HG03432 (cell line): ENCODE measurements around the gene RAD51B.
A peak's percentile ranks its signal among the peaks of the same experiment; 100 is the strongest.

ENCODE experiments used
- ATAC-seq: cut with Tn5 transposase; IDR thresholded peaks from one replicate; pipeline ENCODE4 v1.9.1; 2021; ENCODE audit warnings: mild to moderate bottlenecking, moderate library complexity; ENCODE audit not compliant: unreplicated experiment

Gene RAD51B

GRCh38 chr14:67889455-67889854 is 69.9 kb downstream of the RAD51B start:
- ATAC-seq = no peak

- no peak for ATAC-seq
Measured at GRCh38 chr14:67892466-67893100, 73.0 kb downstream of the RAD51B start.

GRCh38 chr14:67900231-67900630 is 80.7 kb downstream of the RAD51B start:
- no peak for ATAC-seq

GRCh38 chr14:67908052-67908754 is 88.6 kb downstream of the RAD51B start:
- no peak for ATAC-seq

- ATAC-seq = no peak
Measured at GRCh38 chr14:67911562-67911961, 92.0 kb downstream of the RAD51B start.

- ATAC-seq = no peak
Measured at GRCh38 chr14:67916430-67916829, 96.9 kb downstream of the RAD51B start.

GRCh38 chr14:67917006-67917405 is 97.4 kb downstream of the RAD51B start:
- ATAC-seq = no peak

GRCh38 chr14:67918838-67919237 is 99.3 kb downstream of the RAD51B start:
- ATAC-seq = no peak

GRCh38 chr14:67919259-67920032 is 99.9 kb downstream of the RAD51B start:
- no peak for ATAC-seq

GRCh38 chr14:67926821-67927220 is 107.2 kb downstream of the RAD51B start:
- no peak for ATAC-seq

- no peak for ATAC-seq
Measured at GRCh38 chr14:67927244-67927643, 107.7 kb downstream of the RAD51B start.

GRCh38 chr14:67928375-67928774 is 108.8 kb downstream of the RAD51B start:
- ATAC-seq = no peak

- no peak for ATAC-seq
Measured at GRCh38 chr14:67932708-67933246, 113.2 kb downstream of the RAD51B start.

GRCh38 chr14:67933266-67933665 is 113.7 kb downstream of the RAD51B start:
- ATAC-seq = no peak

GRCh38 chr14:67934087-67934486 is 114.5 kb downstream of the RAD51B start:
- peak; percentile 68 for ATAC-seq

- no peak for ATAC-seq
Measured at GRCh38 chr14:67934862-67935261, 115.3 kb downstream of the RAD51B start.

- ATAC-seq = no peak
Measured at GRCh38 chr14:67935371-67935770, 115.8 kb downstream of the RAD51B start.

- ATAC-seq = no peak
Measured at GRCh38 chr14:67938071-67938470, 118.5 kb downstream of the RAD51B start.

GRCh38 chr14:67940486-67941455 is 121.2 kb downstream of the RAD51B start:
- no peak for ATAC-seq

- ATAC-seq = no peak
Measured at GRCh38 chr14:67941456-67942018, 122.0 kb downstream of the RAD51B start.
